ENCODE results near the gene GDF7.

- TF ChIP-seq TARDBP (IDR thresholded peaks at IDR 0.05; ENCODE audit: borderline replicate concordance) (no peak), ATF7 (IDR thresholded peaks at IDR 0.05; ENCODE audit: low read depth) (no peak)
Measured at GRCh38 chr2:20629181-20629580, 37.8 kb upstream of the GDF7 start.
